ENCODE data around the gene SNRPA1.
A peak's percentile ranks its signal among the peaks of the same experiment; 100 is the strongest.

DNA sequence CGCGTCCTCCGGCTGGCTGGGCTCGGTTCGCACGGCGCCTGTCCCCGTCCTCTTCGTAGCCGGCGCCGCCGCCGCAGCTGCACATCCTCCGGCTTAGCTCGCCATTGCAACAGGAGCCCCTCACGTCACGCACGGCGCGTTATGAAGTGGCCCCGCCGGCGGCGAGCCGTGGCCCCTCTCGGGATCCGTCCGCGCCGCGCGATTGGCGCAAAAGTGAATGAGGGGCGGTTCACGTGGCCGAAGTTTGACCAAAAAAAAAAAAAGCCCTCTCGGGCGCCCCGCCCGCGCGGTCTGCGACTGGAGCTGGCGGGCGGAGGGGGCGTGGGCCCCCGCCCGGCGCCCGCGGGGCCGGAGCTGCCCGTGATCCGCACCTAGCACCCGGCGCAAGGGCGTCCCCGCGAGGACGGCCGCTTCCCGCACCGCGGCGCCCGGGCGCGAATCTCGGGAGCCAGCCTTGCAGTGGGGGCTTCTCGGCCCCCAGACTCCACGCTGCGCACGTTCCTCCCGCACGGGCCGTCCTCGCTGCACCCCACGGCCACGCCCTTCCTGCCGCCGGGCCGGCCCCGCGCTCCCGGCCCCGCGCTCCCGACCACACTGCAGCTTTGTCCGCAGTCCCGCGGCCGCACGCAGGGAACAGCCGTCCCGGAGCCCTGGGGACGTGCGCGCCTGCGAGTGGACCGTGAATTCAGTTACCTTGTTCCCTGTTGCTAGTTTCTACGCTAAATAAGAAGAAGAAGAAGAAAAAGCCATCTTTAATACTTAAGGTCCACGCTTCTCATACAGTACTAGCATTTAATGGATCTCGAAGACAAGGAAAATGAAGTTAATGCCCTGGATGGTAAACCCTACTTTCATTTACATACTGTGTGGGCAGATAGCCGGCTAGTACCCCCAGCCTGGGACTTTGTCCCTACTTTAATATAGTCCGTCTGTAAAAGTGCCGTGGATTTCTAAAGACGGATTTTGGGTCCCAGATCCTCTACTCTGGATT, 42.9 kb downstream of the SNRPA1 start, which contains the start of gene CHSY1:
- TF ChIP-seq, protein P1, sequence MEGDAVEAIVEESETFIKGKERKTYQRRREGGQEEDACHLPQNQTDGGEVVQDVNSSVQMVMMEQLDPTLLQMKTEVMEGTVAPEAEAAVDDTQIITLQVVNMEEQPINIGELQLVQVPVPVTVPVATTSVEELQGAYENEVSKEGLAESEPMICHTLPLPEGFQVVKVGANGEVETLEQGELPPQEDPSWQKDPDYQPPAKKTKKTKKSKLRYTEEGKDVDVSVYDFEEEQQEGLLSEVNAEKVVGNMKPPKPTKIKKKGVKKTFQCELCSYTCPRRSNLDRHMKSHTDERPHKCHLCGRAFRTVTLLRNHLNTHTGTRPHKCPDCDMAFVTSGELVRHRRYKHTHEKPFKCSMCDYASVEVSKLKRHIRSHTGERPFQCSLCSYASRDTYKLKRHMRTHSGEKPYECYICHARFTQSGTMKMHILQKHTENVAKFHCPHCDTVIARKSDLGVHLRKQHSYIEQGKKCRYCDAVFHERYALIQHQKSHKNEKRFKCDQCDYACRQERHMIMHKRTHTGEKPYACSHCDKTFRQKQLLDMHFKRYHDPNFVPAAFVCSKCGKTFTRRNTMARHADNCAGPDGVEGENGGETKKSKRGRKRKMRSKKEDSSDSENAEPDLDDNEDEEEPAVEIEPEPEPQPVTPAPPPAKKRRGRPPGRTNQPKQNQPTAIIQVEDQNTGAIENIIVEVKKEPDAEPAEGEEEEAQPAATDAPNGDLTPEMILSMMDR (IDR thresholded peaks at IDR 0.05) = peak; percentile 15
- TF ChIP-seq EZH2 (IDR thresholded peaks at IDR 0.05) (peak; percentile 70), EZH2phosphoT487 (IDR thresholded peaks at IDR 0.05) (no peak)
